SK-N-MC (cell line): ENCODE data around the gene CHTF18.

Source experiments
- EZH2 ChIP-seq: fragments of 200-600 bp; sonication (generic); IDR thresholded peaks from one replicate; pipeline ENCODE4 v1.6.1; 2017; ENCODE audit warnings: antibody characterized with exemption
- POLR2AphosphoS5 ChIP-seq: IDR thresholded peaks from 2 replicates; pipeline ENCODE4 v1.6.1; 2012; ENCODE audit warnings: mild to moderate bottlenecking, low read depth, low read length, borderline replicate concordance

GRCh38 chr16:828891-829290, 40.5 kb downstream of the CHTF18 start:
- TF ChIP-seq EZH2: no peak
- no peak for TF ChIP-seq POLR2AphosphoS5
